ENCODE data around the gene LDLRAD3. TPM values are rescaled to one million over a fixed set of nuclear protein-coding genes. Genes with fewer than 3 reads are reported as not detected.
"Not testable (repeated sequence)": the region's sequence is repeated elsewhere in the genome, so short reads cannot be mapped to it uniquely, and the experiment has no call there.

Gene LDLRAD3
- total RNA-seq = 1.6 TPM
- long read RNA-seq = 0 reads

DNA sequence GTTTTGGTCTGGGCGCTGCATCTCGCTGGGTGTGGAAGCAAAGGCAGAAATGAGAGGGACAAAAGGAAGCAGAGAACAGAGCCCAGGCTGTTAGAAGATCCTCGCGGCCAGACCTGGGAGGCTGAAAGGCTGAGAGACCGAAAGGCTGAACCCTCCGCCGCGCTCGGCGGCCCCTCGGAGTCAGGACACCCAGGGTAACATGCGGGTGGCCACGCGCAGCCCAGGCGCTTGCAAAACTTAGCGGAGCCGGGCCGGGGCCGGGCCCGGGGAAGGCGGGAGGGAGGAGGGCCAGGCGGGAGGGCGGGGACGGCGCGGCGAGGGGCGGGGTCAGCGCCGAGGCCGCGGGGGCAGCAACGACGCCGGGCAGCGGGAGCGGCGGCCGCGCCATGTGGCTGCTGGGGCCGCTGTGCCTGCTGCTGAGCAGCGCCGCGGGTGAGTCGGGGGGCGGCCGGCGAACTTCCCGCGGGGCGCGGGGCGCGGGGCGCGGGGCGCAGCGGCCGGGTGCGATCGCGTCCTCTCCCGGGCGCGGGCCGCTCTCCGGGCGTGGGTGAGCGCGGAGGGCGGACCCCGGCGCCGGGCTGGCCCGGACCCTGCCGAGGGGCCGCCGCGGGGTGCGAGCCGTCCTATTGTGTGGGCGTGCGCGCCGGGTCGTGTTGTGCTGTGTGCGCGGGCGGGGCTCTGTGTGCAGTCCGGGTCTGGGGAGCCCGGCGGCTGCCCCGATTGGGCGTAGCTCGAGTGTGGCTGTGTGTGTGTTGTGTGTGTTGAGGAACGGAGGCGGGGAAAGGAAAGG, at the start of gene LDLRAD3:
LDLRAD3 (plus strand) TSS at position 350 of the 790 bp plus-strand sequence; CDS start at position 387, 37 bp downstream.
- ATAC-seq = peak; percentile 97
- intact Hi-C loops (cut with micrococcal nuclease) = no loop called here
- peak; percentile 87 for DNase-seq

- intact Hi-C loops (cut with micrococcal nuclease) = no loop called here
- no peak for ATAC-seq
Measured at GRCh38 chr11:35897019-35897418, 46.8 kb upstream of the LDLRAD3 start.

GRCh38 chr11:35902961-35903360, 40.9 kb upstream of the LDLRAD3 start:
- no peak for ATAC-seq
- DNase-seq = no peak
- intact Hi-C loops (cut with micrococcal nuclease) = no loop called here

More at GRCh38 chr11:35897019-35897418, 46.8 kb upstream of the LDLRAD3 start:
- no peak for DNase-seq

DNA sequence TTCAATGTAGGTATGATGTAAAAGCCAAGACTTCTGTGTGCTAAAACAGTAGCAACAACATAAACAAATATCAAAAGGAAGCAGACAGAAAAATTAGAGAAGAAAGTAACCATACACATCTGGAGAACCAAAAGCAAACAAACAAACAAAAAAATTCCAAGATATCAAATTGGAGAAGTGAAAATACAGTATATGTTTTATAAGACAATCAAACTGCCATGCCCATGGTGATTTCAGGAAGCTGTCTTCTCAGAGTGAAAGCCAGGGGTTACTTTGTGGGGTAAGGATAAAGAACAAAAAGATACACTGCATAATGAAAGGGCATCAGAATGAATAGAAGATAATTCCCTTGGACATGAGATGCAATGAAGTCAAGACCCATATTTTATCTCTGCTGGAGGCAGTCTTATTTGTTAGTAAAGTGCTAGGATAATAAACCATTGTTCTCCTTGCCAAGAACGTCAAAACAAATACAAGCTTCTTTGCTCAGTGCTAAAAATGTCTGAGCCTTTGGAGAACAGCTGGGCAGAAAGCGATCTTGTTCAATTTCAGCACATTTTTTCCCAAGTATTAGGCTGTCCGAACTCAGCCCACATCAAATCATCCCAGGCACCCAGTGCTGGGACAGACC, 38.1 kb upstream of the LDLRAD3 start:
- DNase-seq = no peak
- intact Hi-C loops (cut with micrococcal nuclease) = no loop called here
- ATAC-seq = peak; percentile 58

- DNase-seq (no peak), ATAC-seq (no peak)
- intact Hi-C loops (cut with micrococcal nuclease) = no loop called here
Measured at GRCh38 chr11:35906277-35906661, 37.6 kb upstream of the LDLRAD3 start.

DNA sequence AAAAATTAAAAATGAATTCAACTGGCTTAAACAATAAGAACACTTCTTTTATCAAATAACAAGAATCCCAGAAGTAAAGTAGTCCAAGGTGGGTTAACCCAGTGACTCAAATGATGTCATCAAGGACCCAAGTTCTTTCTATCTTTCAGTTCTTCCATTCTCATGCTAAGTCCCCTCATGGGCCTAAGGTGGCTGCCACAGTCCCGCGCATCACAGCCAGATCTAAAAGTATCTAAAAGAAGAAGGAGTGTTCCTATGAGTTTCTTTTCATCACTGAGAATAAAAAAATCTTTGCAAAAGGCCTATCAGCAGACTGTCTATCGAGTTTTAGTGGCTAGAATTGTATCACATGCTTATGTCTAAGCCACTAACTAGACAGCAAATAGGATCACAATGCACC, 37.2 kb upstream of the LDLRAD3 start:
- intact Hi-C loops (cut with micrococcal nuclease) = no loop called here
- ATAC-seq (no peak), DNase-seq (no peak)

GRCh38 chr11:35907648-35908431, 36.0 kb upstream of the LDLRAD3 start:
- DNase-seq (no peak), ATAC-seq (peak; percentile 24)
- intact Hi-C loops (cut with micrococcal nuclease) = no loop called here

DNA sequence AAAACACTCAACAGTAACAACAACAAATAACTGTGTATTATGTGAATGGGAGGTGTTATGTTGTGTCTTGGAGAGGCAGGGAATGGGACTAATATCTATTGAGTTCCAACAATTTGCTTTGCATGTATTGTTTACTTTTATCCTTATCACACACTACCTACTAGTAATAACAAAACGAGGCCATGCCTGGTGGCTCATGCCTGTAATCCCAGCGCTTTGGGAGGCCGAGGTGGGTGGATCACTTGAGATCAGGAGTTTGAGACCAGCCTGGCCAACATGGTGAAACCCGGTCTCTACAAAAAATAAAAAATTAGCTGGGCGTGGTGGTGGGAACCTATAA, 35.5 kb upstream of the LDLRAD3 start:
- intact Hi-C loops (cut with micrococcal nuclease); DNase-seq; ATAC-seq: not testable (repeated sequence)

DNA sequence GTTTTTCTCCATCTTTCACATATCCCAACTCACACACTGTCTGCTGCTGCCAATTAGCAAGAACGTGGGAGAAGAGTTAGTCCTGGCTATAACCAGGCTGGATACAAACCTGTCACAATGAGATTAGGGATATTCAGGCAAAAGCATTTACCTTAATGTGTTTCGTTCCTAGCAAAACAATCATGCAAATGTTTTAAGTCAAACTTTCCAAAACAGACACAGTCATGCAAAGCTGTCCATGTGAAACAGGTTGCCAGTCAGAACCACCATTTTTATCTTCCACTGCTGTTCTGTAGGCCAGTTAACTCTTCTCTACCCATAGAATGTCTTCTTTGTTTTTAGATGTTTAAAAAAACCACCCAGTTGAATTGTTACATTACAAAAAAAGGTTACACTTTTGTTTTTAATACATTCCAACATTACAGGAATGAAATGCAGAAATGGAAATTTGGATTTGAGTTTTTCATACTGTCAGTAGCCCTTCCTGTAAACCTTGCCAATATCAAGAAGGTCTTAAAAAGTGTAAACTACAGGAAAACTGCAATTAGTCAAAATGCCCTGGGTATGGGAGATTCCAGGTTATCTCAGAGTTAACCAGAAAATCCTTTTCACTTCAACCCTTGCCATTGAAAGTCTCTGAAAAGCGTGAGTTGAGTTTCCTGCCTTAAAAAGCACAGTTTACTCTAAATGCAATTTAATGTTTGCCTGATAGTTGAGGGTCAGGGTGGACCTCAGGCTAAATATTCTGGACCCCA, 34.2 kb upstream of the LDLRAD3 start:
- DNase-seq = no peak
- no peak for ATAC-seq
- intact Hi-C loops (cut with micrococcal nuclease) = no loop called here

DNA sequence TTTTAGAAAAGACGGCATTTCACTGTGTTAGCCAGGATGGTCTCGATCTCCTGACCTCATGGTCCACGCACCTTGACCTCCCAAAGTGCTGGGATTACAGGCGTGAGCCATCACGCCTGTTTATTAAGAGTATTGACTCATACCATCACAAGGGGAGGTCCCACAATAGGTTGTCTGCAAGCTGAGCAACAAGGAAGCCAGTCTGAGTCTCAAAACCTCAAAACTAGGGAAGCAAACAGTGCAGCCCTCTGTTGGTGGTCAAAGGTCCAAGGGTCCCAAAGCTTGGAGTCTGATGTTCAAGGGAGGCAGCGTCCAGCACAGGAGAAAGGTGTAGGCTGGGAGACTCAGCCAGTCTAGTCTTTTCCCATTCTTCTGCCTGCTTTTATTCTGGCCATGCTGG, 32.8 kb upstream of the LDLRAD3 start:
- ATAC-seq (no peak), DNase-seq (no peak)
- intact Hi-C loops (cut with micrococcal nuclease) = no loop called here

GRCh38 chr11:35911616-35912165, 32.2 kb upstream of the LDLRAD3 start:
- intact Hi-C loops (cut with micrococcal nuclease) = no loop called here
- ATAC-seq (no peak), DNase-seq (no peak)

DNA sequence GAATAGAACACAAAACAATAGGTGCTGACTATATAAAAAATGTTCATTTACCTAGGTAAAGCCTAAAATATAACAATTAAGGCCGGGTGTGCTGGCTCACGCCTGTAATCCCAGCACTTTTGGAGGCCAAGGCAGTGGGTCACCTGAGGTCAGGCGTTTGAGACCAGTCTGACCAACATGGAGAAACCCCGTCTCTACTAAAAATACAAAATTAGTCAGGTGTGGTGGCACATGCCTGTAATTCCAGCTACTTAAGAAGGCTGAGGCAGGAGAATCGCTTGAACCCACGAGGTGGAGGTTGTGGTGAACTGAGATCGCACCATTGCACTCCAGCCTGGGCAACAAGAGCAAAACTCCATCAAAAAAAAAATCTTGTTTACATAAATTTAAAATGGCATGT, 31.4 kb upstream of the LDLRAD3 start:
- intact Hi-C loops (cut with micrococcal nuclease); DNase-seq; ATAC-seq: not testable (repeated sequence)

DNA sequence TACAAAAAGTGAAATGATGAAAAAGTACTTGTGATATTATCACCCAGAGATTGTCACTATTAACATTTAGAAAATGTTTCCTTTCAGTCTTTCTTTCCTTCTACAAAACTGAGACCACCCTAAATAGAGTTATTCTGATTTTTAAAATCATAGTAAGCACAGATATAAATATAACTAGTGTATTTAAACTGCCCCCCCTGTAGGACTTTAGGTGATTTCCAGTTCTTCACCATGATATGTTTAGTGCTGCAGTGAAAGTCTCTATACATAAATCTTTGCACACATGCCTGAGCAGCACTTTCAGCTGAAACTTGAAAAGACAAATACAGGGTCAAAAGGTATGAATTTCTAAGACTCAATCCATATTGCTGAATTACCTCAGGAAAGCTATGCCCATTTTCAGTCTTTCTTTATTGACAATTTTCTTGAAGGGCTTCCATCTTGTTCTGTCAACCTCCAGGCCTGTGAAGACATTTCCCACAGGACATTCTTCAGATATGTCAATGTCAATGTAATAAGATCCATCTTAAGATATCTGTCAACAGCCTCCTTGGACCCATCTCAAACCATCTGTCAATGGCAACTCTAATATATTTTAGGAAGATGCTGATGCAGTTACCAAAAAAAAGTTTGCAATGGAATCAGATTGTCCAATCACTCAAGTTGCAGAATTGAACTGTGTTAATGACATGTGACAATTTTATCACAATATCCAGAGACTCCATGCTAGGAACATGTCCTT, 30.8 kb upstream of the LDLRAD3 start:
- DNase-seq (no peak), ATAC-seq (no peak)
- intact Hi-C loops (cut with micrococcal nuclease) = no loop called here

GRCh38 chr11:35914816-35915215, 29.0 kb upstream of the LDLRAD3 start:
- intact Hi-C loops (cut with micrococcal nuclease) = no loop called here
- ATAC-seq (no peak), DNase-seq (no peak)

DNA sequence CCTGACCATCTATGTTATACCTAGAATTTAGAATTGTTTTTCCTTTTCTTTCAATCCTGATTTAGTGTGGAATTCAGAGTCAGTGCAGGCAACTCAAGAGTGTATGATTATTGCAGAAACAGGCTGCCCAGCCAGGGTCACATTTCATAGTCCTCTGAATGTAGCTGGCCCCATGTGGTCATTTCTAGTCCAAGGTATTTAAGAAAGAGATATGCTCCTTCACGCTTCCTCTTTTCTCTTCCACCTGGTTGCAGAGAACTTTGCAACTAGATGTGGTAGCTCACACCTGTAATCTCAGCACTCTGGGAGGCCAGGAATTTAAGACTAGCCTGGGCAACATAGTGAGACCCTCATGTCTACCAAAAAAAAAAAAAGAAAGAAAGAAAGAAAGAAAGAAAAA, 27.6 kb upstream of the LDLRAD3 start:
- ATAC-seq (no peak), DNase-seq (no peak)
- intact Hi-C loops (cut with micrococcal nuclease) = no loop called here

DNA sequence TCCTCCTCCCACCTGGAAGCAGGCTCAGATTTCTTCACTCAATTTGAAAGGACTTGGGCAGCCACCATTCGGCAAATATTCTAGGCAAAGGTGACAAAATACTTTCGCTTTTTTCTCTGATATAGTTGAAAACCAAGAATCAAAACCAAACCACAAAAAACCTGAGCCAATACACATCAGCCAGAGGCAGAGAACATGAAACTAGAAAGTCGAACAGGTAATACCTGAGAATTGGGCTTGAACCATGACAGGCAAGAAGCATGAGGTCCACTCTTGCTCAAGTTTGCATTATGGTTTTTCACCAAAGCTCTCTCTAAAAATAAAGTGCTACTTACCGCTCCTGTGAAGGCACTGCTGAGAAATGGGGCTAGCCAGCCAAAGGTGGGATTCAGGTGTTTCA, 26.2 kb upstream of the LDLRAD3 start:
- DNase-seq (no peak), ATAC-seq (no peak)
- intact Hi-C loops (cut with micrococcal nuclease) = no loop called here

- DNase-seq = no peak
- intact Hi-C loops (cut with micrococcal nuclease) = no loop called here
- ATAC-seq = no peak
Measured at GRCh38 chr11:35918716-35919115, 25.1 kb upstream of the LDLRAD3 start.

GRCh38 chr11:35919244-35919643, 24.6 kb upstream of the LDLRAD3 start:
- intact Hi-C loops (cut with micrococcal nuclease) = no loop called here
- ATAC-seq = no peak
- DNase-seq = no peak

GRCh38 chr11:35923452-35923851, 20.4 kb upstream of the LDLRAD3 start:
- intact Hi-C loops (cut with micrococcal nuclease) = no loop called here
- DNase-seq (no peak), ATAC-seq (no peak)
